Gastrocnemius medialis (tissue), 4 donors: ENCODE data around the gene ATXN7L1. TPM values are rescaled to one million over a fixed set of nuclear protein-coding genes. Genes with fewer than 3 reads are reported as not detected.
"Not testable (repeated sequence)": the region's sequence is repeated elsewhere in the genome, so short reads cannot be mapped to it uniquely, and the experiment has no call there.

Experiments
- ATAC-seq, 2 donors: fragments of 150-250 bp; one replicate each; pipeline ENCODE4 v1.9.1; 2016
- DNase-seq, 2 donors: peaks; one replicate each; pipeline ENCODE4 v3.0.0-alpha.2; 2019
- H3K27ac ChIP-seq, 4 donors: fragments of 200-600 bp; sonication (generic); 1 replicate in 1 of 4; 2 replicates in 3 of 4; pipeline ENCODE4 v1.5.1; 2016 to 2018; ENCODE audit warnings: mild to moderate bottlenecking in 2 of 4, moderate library complexity in 1 of 4
- H3K27me3 ChIP-seq, 3 donors: fragments of 200-600 bp; sonication (generic) in 2 of 3; 1 replicate in 1 of 3; 2 replicates in 2 of 3; pipeline versions ENCODE4 v1.5.1 to v1.6.0; 2016 to 2019; ENCODE audit warnings: mild to moderate bottlenecking in 1 of 3, moderate library complexity in 1 of 3
- H3K36me3 ChIP-seq, 2 donors: fragments of 200-600 bp; sonication (generic) in 1 of 2; one replicate each; pipeline ENCODE4 v1.5.1; 2017 to 2018
- H3K4me1 ChIP-seq, 2 donors: fragments of 200-600 bp; sonication (generic) in 1 of 2; one replicate each; pipeline ENCODE4 v1.5.1; 2016 to 2017; ENCODE audit warnings: mild to moderate bottlenecking in 2 of 2
- H3K4me3 ChIP-seq, 4 donors: fragments of 200-600 bp; sonication (generic) in 3 of 4; 1 replicate in 1 of 4; 2 replicates in 3 of 4; pipeline ENCODE4 v1.5.1; 2016 to 2019; ENCODE audit warnings: mild to moderate bottlenecking in 2 of 4
- H3K9me3 ChIP-seq, 3 donors: fragments of 200-600 bp; sonication (generic) in 2 of 3; 1 replicate in 1 of 3; 2 replicates in 2 of 3; pipeline ENCODE4 v1.5.1; 2016 to 2019
- CTCF ChIP-seq, 5 experiments: fragments of 450-650 bp in 3 of 5; fragments of 200-600 bp in 2 of 5; sonication (generic) in 2 of 5; IDR thresholded peaks in 4 of 5; conservative IDR thresholded peaks in 1 of 5; 1 replicate in 4 of 5; 2 replicates in 1 of 5; pipeline ENCODE4 v1.5.1; 2016 to 2019; ENCODE audit warnings: antibody characterized with exemption in 5 of 5, mild to moderate bottlenecking in 3 of 5, moderate library complexity in 3 of 5
- POLR2A ChIP-seq, 2 donors: fragments of 450-650 bp; IDR thresholded peaks; one replicate each; pipeline ENCODE4 v1.6.1; 2017; ENCODE audit warnings: antibody characterized with exemption in 2 of 2, mild to moderate bottlenecking in 2 of 2, moderate library complexity in 2 of 2
- in situ Hi-C, 4 donors: fragments of 200-750 bp; cut with MboI; loops; one replicate each; pipeline versions ENCODE4 v1.15.0 to v1.8.0; 2017; ENCODE audit warnings: low sequenced_read_pairs in 4 of 4
- intact Hi-C: fragments of 100-400 bp; cut with DNase I; formaldehyde crosslinking; loops from one replicate; pipeline ENCODE4 v1.15.1; 2023; ENCODE audit warnings: low total_unique reads
- total RNA-seq, 4 donors: library from RNA; depleted of rRNA; stranded (reverse); fragments of >200 nt; gene quantifications; one replicate each; pipeline versions ENCODE4 v1.1.0 to v1.2.3, GENCODE V29; 2016

The ATXN7L1 gene
- total RNA-seq, 4 donors from 2014 or later, result 1.6 to 6.6 (median 4.8) TPM

DNA sequence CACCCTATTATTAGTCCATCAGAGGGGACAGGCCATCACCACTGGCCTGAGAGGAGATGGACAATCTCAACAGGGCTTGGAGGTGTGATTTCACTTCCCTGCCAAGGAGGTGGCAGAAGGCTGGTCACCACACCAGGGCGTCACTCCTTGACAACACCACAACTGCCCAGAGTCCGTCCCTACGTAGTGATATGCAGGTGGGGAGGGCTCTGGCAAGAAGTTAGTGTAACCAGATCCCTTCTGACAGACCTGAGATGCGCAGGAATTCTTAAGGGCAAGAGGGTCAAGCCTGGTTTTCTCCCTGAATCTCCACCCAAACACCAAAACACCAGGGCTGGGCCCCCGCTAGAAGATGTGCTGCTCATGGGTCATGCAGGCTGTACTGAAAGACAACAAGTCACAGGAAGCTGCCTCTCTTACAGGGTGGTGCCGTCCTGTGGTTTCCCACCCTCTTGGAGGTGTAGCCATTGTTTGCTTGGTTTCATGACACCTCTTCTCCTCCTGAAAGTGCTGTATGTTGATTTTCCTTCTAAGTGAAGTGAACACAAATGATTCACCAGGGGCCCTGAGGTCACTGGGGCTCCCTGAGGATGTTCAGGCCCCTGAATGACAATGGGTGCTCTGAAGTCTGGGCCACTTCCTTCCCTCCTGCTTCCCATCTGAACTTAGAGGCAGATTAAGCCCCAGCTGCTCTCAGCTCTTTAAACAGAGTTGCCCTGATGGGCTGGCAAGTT, 27.1 kb downstream of the ATXN7L1 start:
- no peak overlapping the region for H3K4me3 ChIP-seq
- H3K4me1 ChIP-seq, result no peaks in the 10 kb centered on the region
- no peak overlapping the region for H3K27ac ChIP-seq
- intact Hi-C loops (no loop called here), in situ Hi-C loops (no loop called here)
- ATAC-seq, result no peak
- no peak for TF ChIP-seq CTCF (IDR thresholded peaks at IDR 0.05 in 4 of 5, conservative IDR thresholded peaks at IDR 0.05 in 1 of 5)
- no peak for TF ChIP-seq POLR2A (IDR thresholded peaks at IDR 0.05)
- DNase-seq, result no peak
- H3K9me3 ChIP-seq, result no peaks in the 10 kb centered on the region
- no peaks in the 10 kb centered on the region for H3K27me3 ChIP-seq
- H3K36me3 ChIP-seq, result no peaks in the 10 kb centered on the region

- H3K36me3 ChIP-seq, result no peaks in the 10 kb centered on the region
- no peaks in the 10 kb centered on the region for H3K4me1 ChIP-seq
- no peak overlapping the region for H3K4me3 ChIP-seq
- intact Hi-C loops, result no loop called here
- no peak for DNase-seq
- no peak for ATAC-seq
- H3K27ac ChIP-seq, result no peak overlapping the region
- H3K9me3 ChIP-seq, result no peaks in the 10 kb centered on the region
- H3K27me3 ChIP-seq, result no peaks in the 10 kb centered on the region
- in situ Hi-C loops, result no loop called here
- no peak for TF ChIP-seq POLR2A (IDR thresholded peaks at IDR 0.05)
Measured at GRCh38 chr7:105846404-105846803, 30.0 kb downstream of the ATXN7L1 start.

- in situ Hi-C loops, DNase-seq, H3K4me1 ChIP-seq, H3K36me3 ChIP-seq, H3K4me3 ChIP-seq, H3K27me3 ChIP-seq, H3K27ac ChIP-seq, H3K9me3 ChIP-seq, ATAC-seq, intact Hi-C loops: not testable (repeated sequence)
Measured at GRCh38 chr7:105844681-105845080, 31.7 kb downstream of the ATXN7L1 start.

- Histone ChIP-seq H3K4me3 (no peak overlapping the region), H3K4me1 (peaks cover 11 to 13% of the 10 kb centered on the region in 2 donors), H3K27me3 (no peaks in the 10 kb centered on the region), H3K36me3 (no peaks in the 10 kb centered on the region), H3K9me3 (no peaks in the 10 kb centered on the region), H3K27ac (no peak overlapping the region)
- intact Hi-C loops (no loop called here), in situ Hi-C loops (no loop called here)
- DNase-seq (no peak), ATAC-seq (no peak)
- no peak for TF ChIP-seq POLR2A (IDR thresholded peaks at IDR 0.05)
- no peak for TF ChIP-seq CTCF (IDR thresholded peaks at IDR 0.05 in 4 of 5, conservative IDR thresholded peaks at IDR 0.05 in 1 of 5)
Measured at GRCh38 chr7:105841866-105842265, 34.5 kb downstream of the ATXN7L1 start.

DNA sequence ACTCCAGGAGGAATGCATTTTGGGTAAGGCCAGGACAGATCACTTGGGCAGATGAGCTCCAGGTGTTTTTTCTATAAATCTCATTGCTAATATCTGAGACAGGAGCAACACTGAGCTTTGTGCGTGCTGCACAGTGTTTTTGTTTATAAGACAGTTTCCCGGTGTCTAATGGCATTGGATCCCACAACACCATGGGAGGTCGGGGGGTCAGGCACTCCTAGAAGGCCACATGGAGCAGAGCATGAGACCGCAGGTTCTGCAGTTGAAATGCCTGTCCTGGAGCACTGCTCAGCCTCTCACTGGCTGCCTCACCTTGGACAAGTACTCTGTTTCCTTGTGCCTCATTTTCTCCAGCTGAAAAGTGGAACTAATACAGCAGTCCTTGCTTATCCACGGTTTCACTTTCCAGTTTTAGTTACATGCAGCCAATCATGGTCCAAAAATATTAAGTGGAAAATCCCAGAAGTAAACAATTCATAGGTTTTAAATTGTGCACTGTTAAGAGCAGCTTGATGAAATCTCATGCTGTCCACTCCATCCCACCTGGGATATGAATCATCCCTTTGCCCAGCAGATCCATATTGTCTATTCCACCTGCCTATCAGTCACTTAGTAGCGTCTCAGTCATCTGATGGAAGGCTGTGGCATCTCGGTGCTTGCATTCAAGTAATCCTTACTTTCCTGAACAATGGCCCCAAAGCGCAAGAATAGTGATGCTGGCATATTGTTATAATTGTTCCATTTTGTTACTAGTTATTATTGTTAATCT, 35.2 kb downstream of the ATXN7L1 start:
- H3K36me3 ChIP-seq, result no peaks in the 10 kb centered on the region
- H3K27me3 ChIP-seq, result no peaks in the 10 kb centered on the region
- H3K4me1 ChIP-seq, result peaks cover 11 to 13% of the 10 kb centered on the region in 2 donors
- DNase-seq (no peak), ATAC-seq (no peak)
- H3K4me3 ChIP-seq, result no peak overlapping the region
- H3K27ac ChIP-seq, result no peak overlapping the region
- TF ChIP-seq POLR2A (IDR thresholded peaks at IDR 0.05), result no peak
- no peak for TF ChIP-seq CTCF (IDR thresholded peaks at IDR 0.05 in 4 of 5, conservative IDR thresholded peaks at IDR 0.05 in 1 of 5)
- intact Hi-C loops (no loop called here), in situ Hi-C loops (no loop called here)
- H3K9me3 ChIP-seq, result no peaks in the 10 kb centered on the region
